B cell (primary cell): ENCODE data around the gene PHTF2. TPM values are rescaled to one million over a fixed set of nuclear protein-coding genes. Genes with fewer than 3 reads are reported as not detected.
"Not testable (repeated sequence)": the region's sequence is repeated elsewhere in the genome, so short reads cannot be mapped to it uniquely, and the experiment has no call there.

Experiments used
- ATAC-seq: fragments of 200-7000 bp; cut with Tn5 transposase; one replicate; pipeline ENCODE4 v1.10.0; 2021; ENCODE audit warnings: low read depth, mild to moderate bottlenecking, moderate number of reproducible peaks, moderate library complexity
- CTCF ChIA-PET: fragments of 350-600 bp; sonication (Branson Sonifier 250); formaldehyde crosslinking; loops from one replicate; lab custom pipeline; 2021; ENCODE audit warnings: antibody characterized with exemption, inconsistent platforms; lab: Charles Lee
- POLR2A ChIA-PET: fragments of 350-600 bp; sonication (Branson Sonifier 250); formaldehyde crosslinking; loops from one replicate; lab custom pipeline; 2021; ENCODE audit warnings: antibody characterized with exemption; lab: Charles Lee
- DNase-seq: peaks from one replicate; pipeline ENCODE4 v3.0.0; 2013
- H2AFZ ChIP-seq: 2 replicates; pipeline ENCODE4 v1.6.1; 2012; ENCODE audit warnings: mild to moderate bottlenecking, low read depth, low read length; ENCODE audit not compliant: insufficient read depth, poor library complexity, severe bottlenecking
- H3K27ac ChIP-seq, 2 donors: 1 replicate in 1 of 2; 2 replicates in 1 of 2; pipeline ENCODE4 v1.5.1; 2012 to 2013; ENCODE audit warnings: low read length in 2 of 2, mild to moderate bottlenecking in 2 of 2, moderate library complexity in 1 of 2
- H3K27me3 ChIP-seq, 4 experiments: fragments of 200-600 bp in 1 of 4; sonication (generic) in 1 of 4; replicated peaks in 1 of 4; 1 replicate in 2 of 4; 2 replicates in 2 of 4; pipeline versions ENCODE4 v1.6.1 to v1.7.0; 2013 to 2016; ENCODE audit warnings: low read length in 3 of 4, mild to moderate bottlenecking in 2 of 4, mixed read lengths in 1 of 4, moderate library complexity in 1 of 4; ENCODE audit not compliant: insufficient read depth in 4 of 4, control insufficient read depth in 3 of 4; ENCODE audit errors: control extremely low read depth in 1 of 4
- H3K36me3 ChIP-seq, 2 experiments: replicated peaks in 1 of 2; 1 replicate in 1 of 2; 2 replicates in 1 of 2; pipeline versions ENCODE4 v1.6.1 to v1.7.1; 2013; ENCODE audit warnings: low read length in 1 of 2; ENCODE audit not compliant: insufficient read depth in 2 of 2, control insufficient read depth in 1 of 2; ENCODE audit errors: control extremely low read depth in 1 of 2, extremely low read depth in 1 of 2
- H3K4me1 ChIP-seq, 2 donors: fragments of 200-600 bp in 1 of 2; sonication (generic) in 1 of 2; 1 replicate in 1 of 2; 2 replicates in 1 of 2; pipeline versions ENCODE4 v1.5.1 to v1.6.1; 2013 to 2017; ENCODE audit warnings: low read length in 2 of 2; ENCODE audit not compliant: control insufficient read depth in 2 of 2, insufficient read depth in 2 of 2
- H3K4me2 ChIP-seq: replicated peaks from 2 replicates; pipeline ENCODE3; 2012; ENCODE audit warnings: mild to moderate bottlenecking, low read depth, low read length; ENCODE audit not compliant: poor library complexity, severe bottlenecking
- H3K4me3 ChIP-seq, 5 experiments: fragments of 200-600 bp in 1 of 5; sonication (generic) in 1 of 5; 1 replicate in 3 of 5; 2 replicates in 2 of 5; pipeline versions ENCODE4 v1.5.1 to v1.7.0; 2011 to 2016; ENCODE audit warnings: low read length in 4 of 5, mild to moderate bottlenecking in 4 of 5, low read depth in 2 of 5, control low read depth in 1 of 5, moderate library complexity in 1 of 5; ENCODE audit not compliant: insufficient read depth in 1 of 5; ENCODE audit errors: control extremely low read depth in 1 of 5, extremely low read depth in 1 of 5
- H3K79me2 ChIP-seq: fragments of 200-600 bp; sonication (generic); one replicate; pipeline ENCODE4 v1.6.0; 2016; ENCODE audit warnings: low read length; ENCODE audit not compliant: control insufficient read depth, insufficient read depth
- H3K9ac ChIP-seq: fragments of 200-600 bp; sonication (generic); 2 replicates; pipeline ENCODE4 v1.6.1; 2017; ENCODE audit warnings: mild to moderate bottlenecking, low read length, moderate library complexity
- H3K9me3 ChIP-seq, 3 donors: one replicate each; pipeline versions ENCODE4 v1.6.1 to v1.7.1; 2013; ENCODE audit warnings: low read length in 2 of 3; ENCODE audit not compliant: control insufficient read depth in 2 of 3, insufficient read depth in 1 of 3; ENCODE audit errors: control extremely low read depth in 1 of 3
- H4K20me1 ChIP-seq: 2 replicates; pipeline ENCODE4 v1.6.0; 2012; ENCODE audit warnings: mild to moderate bottlenecking, low read length; ENCODE audit not compliant: insufficient read depth, control insufficient read depth, poor library complexity, severe bottlenecking
- H3K27ac Mint-ChIP-seq: one replicate; pipeline ENCODE4 v1.8.0; 2021; ENCODE audit warnings: mixed read lengths
- H3K27me3 Mint-ChIP-seq: one replicate; pipeline ENCODE4 v1.8.0; 2021; ENCODE audit warnings: mixed read lengths
- H3K4me1 Mint-ChIP-seq: one replicate; pipeline ENCODE4 v1.8.0; 2021; ENCODE audit warnings: mixed read lengths
- H3K4me3 Mint-ChIP-seq: one replicate; pipeline ENCODE4 v1.8.0; 2021; ENCODE audit warnings: mixed read lengths
- H3K9me3 Mint-ChIP-seq: one replicate; pipeline ENCODE4 v1.8.0; 2022; ENCODE audit warnings: mixed read lengths; ENCODE audit not compliant: insufficient read depth
- EZH2 ChIP-seq: IDR thresholded peaks from 2 replicates; pipeline ENCODE4 v1.6.1; 2012; ENCODE audit warnings: borderline replicate concordance, low read depth, mild to moderate bottlenecking, moderate library complexity, low read length; ENCODE audit not compliant: insufficient read depth, poor library complexity, severe bottlenecking
- WGBS: methylation state at CpG from one replicate; pipeline ENCODE4 v1.1.5; 2013; ENCODE audit warnings: missing lambda C conversion rate; ENCODE audit not compliant: insufficient coverage; 5-methylcytosine and 5-hydroxymethylcytosine counted together
- intact Hi-C: fragments of 100-400 bp; cut with micrococcal nuclease; formaldehyde crosslinking; loops from one replicate; pipeline ENCODE4 v1.10.0; 2022
- polyA plus RNA-seq: library from polyadenylated mRNA; depleted of rRNA; stranded (reverse); fragments of >200 nt; gene quantifications from 2 replicates; pipeline ENCODE4 v1.2.3, GENCODE V29; 2012
- total RNA-seq, 2 donors: library from RNA; stranded (reverse); fragments of 120-200 nt in 1 of 2; gene quantifications; 1 replicate in 1 of 2; 2 replicates in 1 of 2; pipeline versions ENCODE4 v1.2.3 to v1.2.4, GENCODE V29; 2013 to 2022
- TF ChIP-seq, protein P1 (sequence below): fragments of 200-600 bp; IDR thresholded peaks from one replicate; pipeline ENCODE4 v1.8.0; 2022; ENCODE audit warnings: antibody characterized with exemption, mild to moderate bottlenecking

PHTF2 gene
- total and polyA plus RNA-seq, 2 donors (not counting 1 experiment from before 2014, with no cell fraction given) = 35.3 to 44.8 TPM

DNA sequence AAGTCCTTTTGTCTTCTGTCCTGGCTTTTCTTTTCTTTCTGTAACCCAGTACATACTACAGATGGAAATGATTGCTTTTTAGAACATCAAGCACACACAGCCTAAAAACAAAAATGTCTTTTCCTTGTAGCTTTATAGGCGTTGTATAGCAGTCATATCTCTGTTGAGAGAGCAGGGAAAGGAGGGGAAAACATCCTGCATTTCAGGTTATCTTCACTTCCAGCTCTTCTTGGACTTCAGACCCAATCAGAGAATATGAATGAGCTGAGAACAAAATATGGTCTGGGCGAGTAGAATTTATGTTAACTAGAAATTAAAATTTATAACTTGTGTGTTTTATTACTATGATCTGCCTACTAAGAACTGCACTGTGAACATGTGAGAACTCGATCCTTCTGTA, 15.0 kb upstream of the PHTF2 start:
- H2AFZ ChIP-seq = no peak overlapping the region
- H3K4me1 ChIP-seq = no peaks in the 10 kb centered on the region
- no peak overlapping the region for H3K9ac ChIP-seq
- H3K9me3 ChIP-seq = no peaks in the 10 kb centered on the region
- peaks cover 0 to 21% of the 10 kb centered on the region in 2 experiments for H3K36me3 ChIP-seq
- ChIA-PET POLR2A (no interaction called here), CTCF (interaction anchor here (1.0 kb wide), 1 partner anchor 18 kb away, joined by 4 read pairs; no protein-coding TSS in a partner anchor)
- no peak overlapping the region for H3K27ac Mint-ChIP-seq
- H3K4me1 Mint-ChIP-seq = peaks cover 10% of the 10 kb centered on the region
- H3K4me3 Mint-ChIP-seq = no peak overlapping the region
- TF ChIP-seq, protein P1, sequence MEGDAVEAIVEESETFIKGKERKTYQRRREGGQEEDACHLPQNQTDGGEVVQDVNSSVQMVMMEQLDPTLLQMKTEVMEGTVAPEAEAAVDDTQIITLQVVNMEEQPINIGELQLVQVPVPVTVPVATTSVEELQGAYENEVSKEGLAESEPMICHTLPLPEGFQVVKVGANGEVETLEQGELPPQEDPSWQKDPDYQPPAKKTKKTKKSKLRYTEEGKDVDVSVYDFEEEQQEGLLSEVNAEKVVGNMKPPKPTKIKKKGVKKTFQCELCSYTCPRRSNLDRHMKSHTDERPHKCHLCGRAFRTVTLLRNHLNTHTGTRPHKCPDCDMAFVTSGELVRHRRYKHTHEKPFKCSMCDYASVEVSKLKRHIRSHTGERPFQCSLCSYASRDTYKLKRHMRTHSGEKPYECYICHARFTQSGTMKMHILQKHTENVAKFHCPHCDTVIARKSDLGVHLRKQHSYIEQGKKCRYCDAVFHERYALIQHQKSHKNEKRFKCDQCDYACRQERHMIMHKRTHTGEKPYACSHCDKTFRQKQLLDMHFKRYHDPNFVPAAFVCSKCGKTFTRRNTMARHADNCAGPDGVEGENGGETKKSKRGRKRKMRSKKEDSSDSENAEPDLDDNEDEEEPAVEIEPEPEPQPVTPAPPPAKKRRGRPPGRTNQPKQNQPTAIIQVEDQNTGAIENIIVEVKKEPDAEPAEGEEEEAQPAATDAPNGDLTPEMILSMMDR = no peak
- no peak for TF ChIP-seq EZH2
- H4K20me1 ChIP-seq = no peaks in the 10 kb centered on the region
- no peaks in the 10 kb centered on the region for H3K9me3 Mint-ChIP-seq
- H3K27me3 ChIP-seq = no peaks in the 10 kb centered on the region
- whole genome bisulfite sequencing = no CpG with 5 or more reads among the region's 3 CpGs
- H3K79me2 ChIP-seq = peaks cover 4% of the 10 kb centered on the region
- intact Hi-C loops = no loop called here
- ATAC-seq (no peak), DNase-seq (no peak)
- no peak overlapping the region for H3K4me2 ChIP-seq
- H3K27ac ChIP-seq = no peak overlapping the region
- H3K27me3 Mint-ChIP-seq = no peaks in the 10 kb centered on the region
- no peak overlapping the region for H3K4me3 ChIP-seq

DNA sequence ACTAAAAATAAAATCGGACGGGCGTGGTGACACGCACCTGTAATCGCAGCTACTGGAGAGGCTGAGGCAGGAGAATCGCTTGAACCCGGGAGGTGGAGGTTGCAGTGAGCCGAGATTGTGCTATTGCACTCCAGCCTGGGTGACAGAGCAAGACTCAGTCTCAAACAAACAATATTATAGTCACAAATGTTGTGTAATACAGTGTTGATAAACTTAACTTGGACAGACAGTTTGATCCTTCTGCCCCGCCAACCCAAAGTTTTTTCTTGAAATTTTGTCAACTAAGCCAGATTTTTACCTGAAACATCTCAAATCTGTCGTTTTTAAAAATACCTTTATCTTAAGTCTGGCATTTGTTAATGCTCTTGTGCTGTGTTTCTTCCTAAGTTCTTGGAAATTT, 14.1 kb upstream of the PHTF2 start:
- intact Hi-C loops, H3K27me3 ChIP-seq, CTCF ChIA-PET, ATAC-seq, H3K27ac Mint-ChIP-seq, H2AFZ ChIP-seq, H3K9me3 ChIP-seq, H3K4me3 ChIP-seq, H4K20me1 ChIP-seq, H3K9ac ChIP-seq, H3K9me3 Mint-ChIP-seq, DNase-seq, H3K27me3 Mint-ChIP-seq, POLR2A ChIA-PET, H3K4me1 ChIP-seq, H3K79me2 ChIP-seq, H3K4me2 ChIP-seq, H3K4me3 Mint-ChIP-seq: not testable (repeated sequence)
- Histone ChIP-seq H3K36me3 (peaks cover 0 to 15% of the 10 kb centered on the region in 2 experiments), H3K27ac (peak overlapping the region in 1 of 2 donors; percentile 27)
- WGBS = 87% methylated on average over 6 of the region's 10 CpGs
- H3K4me1 Mint-ChIP-seq = peaks cover 12% of the 10 kb centered on the region
